H9 (cell line): ENCODE data around the gene LRRFIP1. TPM values are rescaled to one million over a fixed set of nuclear protein-coding genes. Genes with fewer than 3 reads are reported as not detected.

Experiments used
- DNase-seq: peaks from one replicate; pipeline ENCODE4 v3.0.0-alpha.2; 2017
- H2AFZ ChIP-seq: one replicate; pipeline ENCODE4 v1.6.1; 2013; ENCODE audit warnings: mild to moderate bottlenecking, low read length, control low read depth, moderate library complexity
- H2AK5ac ChIP-seq: 2 replicates; pipeline ENCODE4 v1.6.1; 2013; ENCODE audit warnings: low read length, control low read depth, mixed read lengths; ENCODE audit not compliant: insufficient read length
- H2BK120ac ChIP-seq: one replicate; pipeline ENCODE4 v1.6.1; 2013; ENCODE audit warnings: low read depth, mild to moderate bottlenecking, low read length, control low read depth, inconsistent platforms; ENCODE audit not compliant: poor library complexity, severe bottlenecking
- H2BK12ac ChIP-seq: 2 replicates; pipeline ENCODE4 v1.6.1; 2013; ENCODE audit warnings: low read length, control low read depth, mixed read lengths, low read depth; ENCODE audit not compliant: insufficient read length
- H2BK15ac ChIP-seq: 2 replicates; pipeline ENCODE4 v1.6.1; 2013; ENCODE audit warnings: low read depth, low read length, control low read depth
- H2BK20ac ChIP-seq: one replicate; pipeline ENCODE4 v1.6.1; 2013; ENCODE audit warnings: low read depth, mild to moderate bottlenecking, low read length, control low read depth, inconsistent platforms; ENCODE audit not compliant: poor library complexity, severe bottlenecking
- H2BK5ac ChIP-seq: 2 replicates; pipeline ENCODE4 v1.6.1; 2013; ENCODE audit warnings: low read length, control low read depth, mixed read lengths; ENCODE audit not compliant: insufficient read length
- H3K14ac ChIP-seq: 2 replicates; pipeline ENCODE4 v1.6.1; 2013; ENCODE audit warnings: low read length, control low read depth; ENCODE audit not compliant: insufficient read depth
- H3K18ac ChIP-seq: 2 replicates; pipeline ENCODE4 v1.6.1; 2013; ENCODE audit warnings: low read depth, mild to moderate bottlenecking, mixed read lengths, low read length, control low read depth; ENCODE audit not compliant: insufficient read length
- H3K23ac ChIP-seq: 2 replicates; pipeline ENCODE4 v1.6.1; 2013; ENCODE audit warnings: low read length, control low read depth, mixed read lengths, low read depth; ENCODE audit not compliant: insufficient read length
- H3K23me2 ChIP-seq: 2 replicates; pipeline ENCODE4 v1.6.1; 2013; ENCODE audit warnings: low read depth, mild to moderate bottlenecking, mixed read lengths, low read length, control low read depth; ENCODE audit not compliant: insufficient read length, poor library complexity, severe bottlenecking
- H3K27ac ChIP-seq: 2 replicates; pipeline ENCODE4 v1.5.1; 2013; ENCODE audit warnings: low read length, control low read depth, mixed read lengths, low read depth; ENCODE audit not compliant: insufficient read length
- H3K27me3 ChIP-seq: 2 replicates; pipeline ENCODE4 v1.6.1; 2013; ENCODE audit warnings: low read length, control low read depth, inconsistent platforms; ENCODE audit not compliant: insufficient read depth
- H3K4ac ChIP-seq: 2 replicates; pipeline ENCODE4 v1.6.1; 2013; ENCODE audit warnings: low read depth, mild to moderate bottlenecking, control low read depth, inconsistent platforms, low read length, moderate library complexity
- H3K4me1 ChIP-seq: 2 replicates; pipeline ENCODE4 v1.6.1; 2013; ENCODE audit warnings: low read length, control low read depth, inconsistent platforms; ENCODE audit not compliant: insufficient read depth
- H3K4me2 ChIP-seq: 2 replicates; pipeline ENCODE4 v1.6.1; 2013; ENCODE audit warnings: low read length, control low read depth, mixed read lengths; ENCODE audit not compliant: insufficient read length, insufficient read depth
- H3K56ac ChIP-seq: 2 replicates; pipeline ENCODE4 v1.6.1; 2013; ENCODE audit warnings: low read depth, mild to moderate bottlenecking, mixed read lengths, low read length, control low read depth; ENCODE audit not compliant: insufficient read length
- H3K79me1 ChIP-seq: 2 replicates; pipeline ENCODE4 v1.6.1; 2013; ENCODE audit warnings: low read depth, mild to moderate bottlenecking, moderate library complexity, low read length, control low read depth, inconsistent platforms; ENCODE audit not compliant: insufficient read depth, poor library complexity, severe bottlenecking
- H3K79me2 ChIP-seq: 2 replicates; pipeline ENCODE4 v1.6.1; 2013; ENCODE audit warnings: low read length, control low read depth, inconsistent platforms; ENCODE audit not compliant: insufficient read depth
- H3K9ac ChIP-seq: 2 replicates; pipeline ENCODE4 v1.6.1; 2013; ENCODE audit warnings: low read length, control low read depth, mixed read lengths; ENCODE audit not compliant: insufficient read length; ENCODE audit errors: extremely low read depth
- H3K9me3 ChIP-seq: one replicate; pipeline ENCODE4 v1.6.1; 2013; ENCODE audit warnings: low read depth, low read length, inconsistent platforms; ENCODE audit not compliant: control insufficient read depth
- H3T11ph ChIP-seq: one replicate; pipeline ENCODE4 v1.6.1; 2013; ENCODE audit warnings: mild to moderate bottlenecking, low read length, control low read depth, inconsistent platforms
- H4K20me1 ChIP-seq: one replicate; pipeline ENCODE4 v1.6.1; 2013; ENCODE audit not compliant: control insufficient read depth, insufficient read length, insufficient read depth
- H4K5ac ChIP-seq: 2 replicates; pipeline ENCODE4 v1.6.1; 2013; ENCODE audit warnings: low read depth, mild to moderate bottlenecking, mixed read lengths, low read length, control low read depth; ENCODE audit not compliant: insufficient read length
- H4K8ac ChIP-seq: replicated peaks from 2 replicates; pipeline ENCODE4 v1.6.1; 2013; ENCODE audit warnings: low read length, control low read depth, mixed read lengths, low read depth; ENCODE audit not compliant: insufficient read length
- H4K91ac ChIP-seq: 2 replicates; pipeline ENCODE4 v1.6.1; 2013; ENCODE audit warnings: low read depth, mild to moderate bottlenecking, moderate library complexity, mixed read lengths, low read length, control low read depth; ENCODE audit not compliant: insufficient read length
- H3K27ac Mint-ChIP-seq, 3 experiments: 2 replicates in 2 of 3; 3 replicates in 1 of 3; pipeline ENCODE4 v1.8.0; 2020 to 2021; ENCODE audit warnings: mixed read lengths in 3 of 3, mild to moderate bottlenecking in 1 of 3, moderate library complexity in 1 of 3
- H3K27me3 Mint-ChIP-seq: 2 replicates; pipeline ENCODE4 v1.8.0; 2021; ENCODE audit warnings: low read depth, mild to moderate bottlenecking, moderate library complexity, mixed read lengths
- H3K36me3 Mint-ChIP-seq, 3 experiments: 2 replicates in 2 of 3; 3 replicates in 1 of 3; pipeline ENCODE4 v1.8.0; 2020 to 2021; ENCODE audit warnings: low read depth in 3 of 3, mixed read lengths in 3 of 3; ENCODE audit not compliant: insufficient read depth in 1 of 3
- H3K4me1 Mint-ChIP-seq, 2 experiments: 2 replicates each; pipeline ENCODE4 v1.8.0; 2020; ENCODE audit warnings: mixed read lengths in 2 of 2
- H3K4me3 Mint-ChIP-seq, 2 experiments: 2 replicates in 1 of 2; 3 replicates in 1 of 2; pipeline ENCODE4 v1.8.0; 2020 to 2021; ENCODE audit warnings: mild to moderate bottlenecking in 2 of 2, mixed read lengths in 2 of 2, moderate library complexity in 1 of 2
- H3K9me3 Mint-ChIP-seq, 2 experiments: 2 replicates in 1 of 2; 3 replicates in 1 of 2; pipeline ENCODE4 v1.8.0; 2020; ENCODE audit warnings: mild to moderate bottlenecking in 2 of 2, mixed read lengths in 2 of 2, moderate library complexity in 1 of 2
- WGBS: extraction: QIAGEN DNeasy Blood & Tissue Kit; methylation state at CpG from one replicate; pipeline ENCODE4 v1.1.7; 2013; ENCODE audit warnings: missing lambda C conversion rate, low lambda C conversion rate, mixed read lengths; ENCODE audit not compliant: insufficient read length; ENCODE audit errors: extremely low coverage; 5-methylcytosine and 5-hydroxymethylcytosine counted together
- total RNA-seq: library from RNA; stranded (reverse); gene quantifications from 2 replicates; pipeline ENCODE4 v1.2.1, GENCODE V29; 2021
- TF ChIP-seq, protein P1 (sequence below): fragments of 200-600 bp; sonication (generic); conservative IDR thresholded peaks from 3 replicates; pipeline ENCODE4 v1.8.0; 2021; ENCODE audit warnings: antibody characterized with exemption, mild to moderate bottlenecking

The LRRFIP1 gene
- total RNA-seq, 1 experiment from 2014 or later: 38.5 TPM

DNA sequence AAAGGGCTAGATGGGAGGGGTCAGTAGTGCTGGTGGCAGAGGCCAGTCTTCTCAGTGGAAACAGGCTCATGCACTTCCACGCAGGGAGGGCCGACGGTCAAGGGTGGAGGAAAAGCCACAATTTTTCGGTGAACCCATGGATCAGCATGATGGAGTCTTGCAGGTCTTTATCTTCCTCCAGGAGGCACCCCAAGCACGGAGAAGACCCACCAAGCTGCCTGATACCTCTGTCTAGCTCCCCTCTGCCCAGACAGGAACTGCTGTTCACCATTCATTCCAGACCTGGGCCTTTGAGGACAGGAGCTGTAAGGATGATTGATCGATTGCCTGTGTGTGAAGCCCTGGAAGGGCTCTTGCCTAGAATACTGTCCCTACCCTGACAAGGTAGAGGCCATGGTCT is 2.8 kb upstream of the LRRFIP1 start:
- Histone ChIP-seq H2AFZ (no peak overlapping the region), H3K4me1 (peaks cover 4% of the 10 kb centered on the region; the same call in 1 of the 2 replicates), H4K5ac (no peak overlapping the region), H2BK120ac (no peak overlapping the region), H3K18ac (no peak overlapping the region), H2BK5ac (no peak overlapping the region), H3K23me2 (peaks cover 3% of the 10 kb centered on the region), H3K79me2 (no peaks in the 10 kb centered on the region; the same call in 1 of the 2 replicates), H3K79me1 (no peaks in the 10 kb centered on the region), H3K14ac (no peak overlapping the region), H4K8ac (no peak overlapping the region), H4K91ac (no peak overlapping the region), H2BK20ac (no peak overlapping the region), H3K4me2 (no peak overlapping the region), H4K20me1 (no peaks in the 10 kb centered on the region), H2AK5ac (no peak overlapping the region), H3K9me3 (no peaks in the 10 kb centered on the region), H3K27ac (no peak overlapping the region), H2BK15ac (no peak overlapping the region), H3K23ac (no peak overlapping the region), H3T11ph (no peak overlapping the region), H2BK12ac (no peak overlapping the region), H3K4ac (no peak overlapping the region), H3K9ac (no peak overlapping the region), H3K56ac (no peak overlapping the region), H3K27me3 (peaks cover 3% of the 10 kb centered on the region; the same call in 1 of the 2 replicates)
- Mint-ChIP-seq H3K27me3 (peaks cover 42% of the 10 kb centered on the region), H3K4me1 (peaks cover 16 to 22% of the 10 kb centered on the region in 2 experiments), H3K36me3 (peaks cover 0 to 4% (median 4%) of the 10 kb centered on the region in 3 experiments; a peak in 5 of 7 replicates), H3K27ac (no peak overlapping the region; a peak in 1 of 7 replicates), H3K4me3 (no peak overlapping the region; a peak in 1 of 5 replicates), H3K9me3 (peaks cover 0 to 3% of the 10 kb centered on the region in 2 experiments; a peak in 2 of 5 replicates)
- no CpG with 5 or more reads among the region's 6 CpGs for WGBS
- TF ChIP-seq, protein P1, sequence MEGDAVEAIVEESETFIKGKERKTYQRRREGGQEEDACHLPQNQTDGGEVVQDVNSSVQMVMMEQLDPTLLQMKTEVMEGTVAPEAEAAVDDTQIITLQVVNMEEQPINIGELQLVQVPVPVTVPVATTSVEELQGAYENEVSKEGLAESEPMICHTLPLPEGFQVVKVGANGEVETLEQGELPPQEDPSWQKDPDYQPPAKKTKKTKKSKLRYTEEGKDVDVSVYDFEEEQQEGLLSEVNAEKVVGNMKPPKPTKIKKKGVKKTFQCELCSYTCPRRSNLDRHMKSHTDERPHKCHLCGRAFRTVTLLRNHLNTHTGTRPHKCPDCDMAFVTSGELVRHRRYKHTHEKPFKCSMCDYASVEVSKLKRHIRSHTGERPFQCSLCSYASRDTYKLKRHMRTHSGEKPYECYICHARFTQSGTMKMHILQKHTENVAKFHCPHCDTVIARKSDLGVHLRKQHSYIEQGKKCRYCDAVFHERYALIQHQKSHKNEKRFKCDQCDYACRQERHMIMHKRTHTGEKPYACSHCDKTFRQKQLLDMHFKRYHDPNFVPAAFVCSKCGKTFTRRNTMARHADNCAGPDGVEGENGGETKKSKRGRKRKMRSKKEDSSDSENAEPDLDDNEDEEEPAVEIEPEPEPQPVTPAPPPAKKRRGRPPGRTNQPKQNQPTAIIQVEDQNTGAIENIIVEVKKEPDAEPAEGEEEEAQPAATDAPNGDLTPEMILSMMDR: no peak
- peak; percentile 19 for DNase-seq
